Trophoblast cell (in vitro differentiated cells and primary cell): Measurements from ENCODE around the gene RSPO3.
"Not testable (repeated sequence)": the region's sequence is repeated elsewhere in the genome, so short reads cannot be mapped to it uniquely, and the experiment has no call there.

Experiments
- DNase-seq, 2 donors: peaks; one replicate each; pipeline ENCODE4 v3.0.0-alpha.2; 2016
- H2AFZ ChIP-seq: 2 replicates; pipeline ENCODE4 v1.6.1; 2013; ENCODE audit warnings: low read length, moderate library complexity, mild to moderate bottlenecking; ENCODE audit not compliant: insufficient read depth, poor library complexity
- H2AK5ac ChIP-seq: 2 replicates; pipeline ENCODE4 v1.6.1; 2013; ENCODE audit warnings: mild to moderate bottlenecking, low read length
- H2BK120ac ChIP-seq: 2 replicates; pipeline ENCODE4 v1.6.1; 2013; ENCODE audit warnings: low read length, mild to moderate bottlenecking, moderate library complexity; ENCODE audit not compliant: insufficient read depth, poor library complexity
- H2BK12ac ChIP-seq: 2 replicates; pipeline ENCODE4 v1.6.1; 2013; ENCODE audit warnings: mild to moderate bottlenecking, low read length, moderate library complexity
- H2BK5ac ChIP-seq: 2 replicates; pipeline ENCODE4 v1.6.1; 2013; ENCODE audit warnings: low read length, low read depth, moderate library complexity, mild to moderate bottlenecking; ENCODE audit not compliant: poor library complexity
- H3K14ac ChIP-seq: 2 replicates; pipeline ENCODE4 v1.6.1; 2013; ENCODE audit warnings: mild to moderate bottlenecking, low read length
- H3K18ac ChIP-seq: 2 replicates; pipeline ENCODE4 v1.6.1; 2013; ENCODE audit warnings: mild to moderate bottlenecking, low read length
- H3K23ac ChIP-seq: 2 replicates; pipeline ENCODE4 v1.6.1; 2013; ENCODE audit warnings: low read length
- H3K27ac ChIP-seq: 2 replicates; pipeline ENCODE4 v1.5.1; 2013; ENCODE audit warnings: low read depth, mild to moderate bottlenecking, inconsistent platforms, low read length, moderate library complexity
- H3K27me3 ChIP-seq: 2 replicates; pipeline ENCODE4 v1.6.1; 2013; ENCODE audit warnings: inconsistent platforms, mild to moderate bottlenecking, low read length, moderate library complexity; ENCODE audit not compliant: insufficient read depth
- H3K36me3 ChIP-seq, 2 experiments: 1 replicate in 1 of 2; 2 replicates in 1 of 2; pipeline ENCODE4 v1.6.1; 2013; ENCODE audit warnings: low read length in 2 of 2, mild to moderate bottlenecking in 2 of 2, moderate library complexity in 1 of 2; ENCODE audit not compliant: insufficient read depth in 2 of 2, control insufficient read depth in 1 of 2
- H3K4ac ChIP-seq: 2 replicates; pipeline ENCODE4 v1.6.1; 2013; ENCODE audit warnings: low read depth, mild to moderate bottlenecking, low read length, moderate library complexity
- H3K4me1 ChIP-seq, 2 experiments: 1 replicate in 1 of 2; 2 replicates in 1 of 2; pipeline ENCODE4 v1.6.1; 2013; ENCODE audit warnings: low read length in 2 of 2, mild to moderate bottlenecking in 2 of 2, moderate library complexity in 1 of 2; ENCODE audit not compliant: insufficient read depth in 2 of 2, control insufficient read depth in 1 of 2
- H3K4me2 ChIP-seq: 2 replicates; pipeline ENCODE4 v1.6.1; 2013; ENCODE audit warnings: inconsistent platforms, mild to moderate bottlenecking, low read length, moderate library complexity
- H3K4me3 ChIP-seq: 2 replicates; pipeline ENCODE4 v1.5.1; 2013; ENCODE audit warnings: mild to moderate bottlenecking, low read depth, low read length, inconsistent platforms
- H3K79me1 ChIP-seq: one replicate; pipeline ENCODE4 v1.6.1; 2013; ENCODE audit warnings: low read length
- H3K79me2 ChIP-seq: 2 replicates; pipeline ENCODE4 v1.6.1; 2013; ENCODE audit warnings: low read length, mild to moderate bottlenecking; ENCODE audit not compliant: control insufficient read depth, insufficient read depth, poor library complexity
- H3K9ac ChIP-seq: 2 replicates; pipeline ENCODE4 v1.6.1; 2013; ENCODE audit warnings: mild to moderate bottlenecking, low read length
- H3K9me3 ChIP-seq: 2 replicates; pipeline ENCODE4 v1.6.1; 2013; ENCODE audit warnings: low read depth, mild to moderate bottlenecking, control low read depth, inconsistent platforms, low read length; ENCODE audit not compliant: insufficient read depth
- H4K12ac ChIP-seq: 2 replicates; pipeline ENCODE4 v1.6.1; 2013; ENCODE audit warnings: low read depth, mild to moderate bottlenecking, low read length, moderate library complexity
- H4K8ac ChIP-seq: 2 replicates; pipeline ENCODE4 v1.6.1; 2013; ENCODE audit warnings: low read depth, mild to moderate bottlenecking, low read length, moderate library complexity
- H4K91ac ChIP-seq: one replicate; pipeline ENCODE4 v1.6.1; 2013; ENCODE audit warnings: low read depth, mild to moderate bottlenecking, low read length, moderate library complexity
- WGBS: extraction: QIAGEN DNeasy Blood & Tissue Kit; methylation state at CpG from one replicate; pipeline ENCODE4 v1.1.7; 2013; ENCODE audit warnings: missing lambda C conversion rate; ENCODE audit not compliant: insufficient read length, insufficient coverage; ENCODE audit errors: extremely low coverage; 5-methylcytosine and 5-hydroxymethylcytosine counted together

The RSPO3 gene

DNA sequence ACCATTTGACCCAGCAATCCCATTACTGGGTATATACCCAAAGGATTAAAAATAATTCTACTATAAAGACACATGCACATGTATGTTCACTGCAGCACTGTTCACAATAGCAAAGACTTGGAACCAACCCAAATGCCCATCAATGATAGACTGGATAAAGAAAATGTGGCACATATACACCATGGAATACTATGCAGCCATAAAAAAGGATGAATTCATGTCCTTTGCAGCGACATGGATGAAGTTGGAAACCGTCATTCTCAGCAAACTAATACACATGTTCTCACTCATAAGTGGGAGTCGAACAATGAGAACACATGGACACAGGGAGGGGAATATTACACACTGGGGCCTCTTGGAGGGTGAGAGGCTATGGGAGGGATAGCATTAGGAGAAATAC lies 115.3 kb downstream of the RSPO3 start:
- not testable (repeated sequence) for H3K4me1 ChIP-seq, H3K14ac ChIP-seq, H2AK5ac ChIP-seq, H3K9ac ChIP-seq, H3K4me3 ChIP-seq, H3K36me3 ChIP-seq, H4K91ac ChIP-seq, H4K8ac ChIP-seq, H3K27ac ChIP-seq, DNase-seq, H3K23ac ChIP-seq, H2BK5ac ChIP-seq, H3K79me1 ChIP-seq, H3K79me2 ChIP-seq, H3K4me2 ChIP-seq, H4K12ac ChIP-seq, H3K27me3 ChIP-seq, H3K4ac ChIP-seq, H3K18ac ChIP-seq, H2BK12ac ChIP-seq, H2AFZ ChIP-seq, H2BK120ac ChIP-seq, H3K9me3 ChIP-seq
- whole genome bisulfite sequencing: no CpG with 5 or more reads among the region's 3 CpGs

DNA sequence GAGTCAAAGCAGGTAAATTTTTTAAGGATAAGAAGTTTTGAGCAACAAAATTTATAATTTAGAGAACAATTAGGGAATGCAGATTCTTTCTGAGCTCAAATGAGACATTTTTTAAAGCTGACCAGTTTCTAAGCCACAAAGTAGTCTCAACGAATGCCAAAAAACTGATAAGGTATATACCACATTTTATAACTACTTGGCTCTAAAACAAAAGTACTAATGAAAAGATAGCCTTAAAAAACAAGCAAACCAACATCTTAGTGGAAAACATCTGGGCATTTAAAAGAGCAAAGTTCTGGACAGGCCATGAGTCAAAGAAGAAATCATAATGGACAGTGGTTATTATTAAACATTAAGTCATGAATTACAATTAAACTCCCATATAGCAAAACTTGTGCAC lies 125.0 kb downstream of the RSPO3 start:
- no peak overlapping the region for H2AK5ac ChIP-seq
- no peak overlapping the region for H3K4me2 ChIP-seq
- H4K12ac ChIP-seq: no peak overlapping the region
- no peak overlapping the region for H3K9ac ChIP-seq
- H3K79me1 ChIP-seq: no peaks in the 10 kb centered on the region
- no peak overlapping the region for H3K4me3 ChIP-seq
- H3K27ac ChIP-seq: no peak overlapping the region
- no peaks in the 10 kb centered on the region for H3K4me1 ChIP-seq
- H4K8ac ChIP-seq: no peak overlapping the region
- H2BK120ac ChIP-seq: no peak overlapping the region
- H4K91ac ChIP-seq: no peak overlapping the region
- H2BK5ac ChIP-seq: no peak overlapping the region
- no peaks in the 10 kb centered on the region for H3K79me2 ChIP-seq
- H3K27me3 ChIP-seq: no peaks in the 10 kb centered on the region
- no peak overlapping the region for H3K4ac ChIP-seq
- no peak overlapping the region for H2BK12ac ChIP-seq
- no peak overlapping the region for H3K23ac ChIP-seq
- no CpG with 5 or more reads among the region's 1 CpG for WGBS
- H2AFZ ChIP-seq: no peak overlapping the region
- H3K14ac ChIP-seq: no peak overlapping the region
- DNase-seq: no peak
- H3K9me3 ChIP-seq: no peaks in the 10 kb centered on the region
- no peak overlapping the region for H3K18ac ChIP-seq
- H3K36me3 ChIP-seq: no peaks in the 10 kb centered on the region
